Transverse colon (tissue), 4 donors: Measurements from ENCODE around the gene APOL1. TPM values are rescaled to one million over a fixed set of nuclear protein-coding genes. Genes with fewer than 3 reads are reported as not detected.
A peak's percentile ranks its signal among the peaks of the same experiment; 100 is the strongest.

ENCODE experiments used
- DNase-seq: peaks from one replicate; pipeline ENCODE4 v3.0.0-alpha.2; 2019
- H3K27ac ChIP-seq, 4 donors: fragments of 200-600 bp; sonication (generic); 2 replicates each; pipeline ENCODE4 v1.5.1; 2016 to 2018; ENCODE audit warnings: inconsistent platforms in 4 of 4
- H3K27me3 ChIP-seq: fragments of 200-600 bp; sonication (generic); 2 replicates; pipeline ENCODE4 v1.5.1; 2017; ENCODE audit warnings: inconsistent platforms
- H3K36me3 ChIP-seq, 4 donors: fragments of 200-600 bp; sonication (generic); 2 replicates each; pipeline ENCODE4 v1.5.1; 2017 to 2019; ENCODE audit warnings: inconsistent platforms in 4 of 4
- H3K4me1 ChIP-seq, 4 donors: fragments of 200-600 bp; sonication (generic); 2 replicates each; pipeline ENCODE4 v1.5.1; 2017 to 2020; ENCODE audit warnings: inconsistent platforms in 4 of 4
- H3K4me3 ChIP-seq, 4 donors: fragments of 200-600 bp; sonication (generic); 1 replicate in 1 of 4; 2 replicates in 3 of 4; pipeline versions ENCODE4 v1.5.1 to v1.6.1; 2017 to 2019; ENCODE audit warnings: inconsistent platforms in 4 of 4
- H3K9me3 ChIP-seq, 2 donors: fragments of 200-600 bp; sonication (generic); 2 replicates each; pipeline ENCODE4 v1.5.1; 2017 to 2019; ENCODE audit warnings: inconsistent platforms in 2 of 2
- CTCF ChIP-seq, 5 experiments: fragments of 200-600 bp in 3 of 5; fragments of 450-650 bp in 2 of 5; sonication (generic) in 3 of 5; IDR thresholded peaks; 1 replicate in 2 of 5; 2 replicates in 3 of 5; pipeline ENCODE4 v1.5.1; 2016 to 2017; ENCODE audit warnings: antibody characterized with exemption in 5 of 5, inconsistent platforms in 3 of 5, mild to moderate bottlenecking in 2 of 5, moderate library complexity in 1 of 5
- EP300 ChIP-seq: sonication (generic); formaldehyde crosslinking; IDR thresholded peaks from one replicate; pipeline ENCODE4 v1.6.1; 2017; ENCODE audit warnings: antibody characterized with exemption, low read depth
- POLR2A ChIP-seq: fragments of 450-650 bp; IDR thresholded peaks from one replicate; pipeline ENCODE4 v1.6.1; 2016; ENCODE audit warnings: antibody characterized with exemption, mild to moderate bottlenecking, moderate library complexity
- POLR2AphosphoS5 ChIP-seq, 3 donors: sonication (generic); formaldehyde crosslinking; IDR thresholded peaks; one replicate each; pipeline ENCODE4 v1.6.1; 2016; ENCODE audit warnings: antibody characterized with exemption in 3 of 3
- WGBS, 2 donors: methylation state at CpG; one replicate each; pipeline ENCODE4 v1.1.5; 2018; ENCODE audit warnings: low coverage in 1 of 2; 5-methylcytosine and 5-hydroxymethylcytosine counted together
- in situ Hi-C, 4 donors: fragments of 200-750 bp; cut with MboI; loops; one replicate each; pipeline versions ENCODE4 v1.15.0 to v1.15.1; 2017; ENCODE audit warnings: low sequenced_read_pairs in 3 of 4, low pct_ligation_motif_present in 1 of 4, low pct_unique_long_range_greater_than_20kb in 1 of 4
- intact Hi-C: fragments of 100-400 bp; cut with DNase I; formaldehyde crosslinking; loops from one replicate; pipeline ENCODE4 v1.15.1; 2023; ENCODE audit warnings: low total_unique reads
- total RNA-seq, 4 donors: library from RNA; depleted of rRNA; stranded (reverse); fragments of >200 nt; gene quantifications; one replicate each; pipeline ENCODE4 v1.1.0, GENCODE V29; 2016

APOL1 gene
- total RNA-seq, 4 donors from 2014 or later = 2.2 to 19.5 (median 14.7) TPM

GRCh38 chr22:36279219-36279666 is 26.3 kb downstream of the APOL1 start:
- Histone ChIP-seq H3K27me3 (no peaks in the 10 kb centered on the region), H3K4me1 (peaks cover 0 to 10% (median 5%) of the 10 kb centered on the region in 4 donors), H3K36me3 (peaks cover 0 to 32% (median 18%) of the 10 kb centered on the region in 4 donors), H3K9me3 (no peaks in the 10 kb centered on the region), H3K4me3 (no peak overlapping the region), H3K27ac (peak overlapping the region in 1 of 4 donors; percentile 56)
- intact Hi-C loops (loop anchor here (5.0 kb wide), 1 partner anchor 87 kb away; no protein-coding TSS in a partner anchor), in situ Hi-C loops (no loop called here)
- no peak for DNase-seq
- TF ChIP-seq POLR2AphosphoS5 (IDR thresholded peaks at IDR 0.05) (peak in 1 of 3 donors; percentile 41), EP300 (no peak)
- 79% methylated on average over 8 of the region's 8 CpGs for WGBS, 2 donors

- no peaks in the 10 kb centered on the region for H3K27me3 ChIP-seq
- peak overlapping the region in 2 of 4 donors; percentile 39 to 56 for H3K27ac ChIP-seq
- DNase-seq = no peak
- 48 to 65% methylated on average over 5 to 8 of the region's 8 CpGs for WGBS, 2 donors
- peaks cover 0 to 10% (median 5%) of the 10 kb centered on the region in 4 donors for H3K4me1 ChIP-seq
- intact Hi-C loops = no loop called here
- H3K36me3 ChIP-seq = peaks cover 0 to 44% (median 24%) of the 10 kb centered on the region in 4 donors
- H3K4me3 ChIP-seq = no peak overlapping the region
- TF ChIP-seq POLR2AphosphoS5 (IDR thresholded peaks at IDR 0.05) (no peak), POLR2A (no peak), EP300 (no peak), CTCF (IDR thresholded peaks at IDR 0.05) (no peak)
- H3K9me3 ChIP-seq = no peaks in the 10 kb centered on the region
- in situ Hi-C loops = loop anchor here in 1 of 4 donors (10.0 kb wide), 2 partner anchors 64 to 86 kb away; no protein-coding TSS in a partner anchor
Measured at GRCh38 chr22:36280379-36280778, 27.4 kb downstream of the APOL1 start.

- H3K9me3 ChIP-seq = no peaks in the 10 kb centered on the region
- H3K27me3 ChIP-seq = no peaks in the 10 kb centered on the region
- no peak for DNase-seq
- TF ChIP-seq CTCF (IDR thresholded peaks at IDR 0.05) = no peak
- H3K4me3 ChIP-seq = no peak overlapping the region
- 68 to 83% methylated on average over 6 to 14 of the region's 14 CpGs for WGBS, 2 donors
- intact Hi-C loops (no loop called here), in situ Hi-C loops (loop anchor here in 1 of 4 donors (10.0 kb wide), 2 partner anchors 63 to 87 kb away; no protein-coding TSS in a partner anchor)
- H3K36me3 ChIP-seq = peaks cover 0 to 57% (median 31%) of the 10 kb centered on the region in 4 donors
- peak overlapping the region in 1 of 4 donors; percentile 14 for H3K27ac ChIP-seq
- H3K4me1 ChIP-seq = peaks cover 0 to 18% (median 8%) of the 10 kb centered on the region in 4 donors
Measured at GRCh38 chr22:36281781-36282327, 28.9 kb downstream of the APOL1 start.

GRCh38 chr22:36282328-36282831 is 29.4 kb downstream of the APOL1 start:
- DNase-seq = no peak
- Histone ChIP-seq H3K9me3 (no peaks in the 10 kb centered on the region), H3K4me1 (peaks cover 0 to 17% (median 7%) of the 10 kb centered on the region in 4 donors), H3K4me3 (no peak overlapping the region), H3K27ac (peak overlapping the region in 1 of 4 donors; percentile 14), H3K27me3 (no peaks in the 10 kb centered on the region), H3K36me3 (peaks cover 0 to 62% (median 33%) of the 10 kb centered on the region in 4 donors)
- intact Hi-C loops = no loop called here
- in situ Hi-C loops = loop anchor here in 1 of 4 donors (10.0 kb wide), 2 partner anchors 62 to 88 kb away; no protein-coding TSS in a partner anchor
- 86% methylated on average over 24 of the region's 24 CpGs; no CpG with 5 or more reads in 1 of the 2 donors for WGBS, 2 donors
- TF ChIP-seq CTCF (IDR thresholded peaks at IDR 0.05) = no peak
- TF ChIP-seq POLR2A = no peak
